Embryonic facial prominence (tissue), 1 donor: ENCODE data around the gene SHISA6.
"Not testable (repeated sequence)": the region's sequence is repeated elsewhere in the genome, so short reads cannot be mapped to it uniquely, and the experiment has no call there.

ENCODE experiments used
- DNase-seq: peaks from one replicate; pipeline ENCODE4 v3.0.0-alpha.2; 2016; ENCODE audit errors: extremely low spot score

The SHISA6 gene

GRCh38 chr17:11303773-11304394 is 62.9 kb downstream of the SHISA6 start:
- no peak for DNase-seq

GRCh38 chr17:11304568-11304967 is 63.6 kb downstream of the SHISA6 start:
- DNase-seq: no peak

GRCh38 chr17:11305524-11305923 is 64.5 kb downstream of the SHISA6 start:
- DNase-seq: no peak

- DNase-seq: no peak
Measured at GRCh38 chr17:11308531-11308930, 67.5 kb downstream of the SHISA6 start.

- no peak for DNase-seq
Measured at GRCh38 chr17:11309033-11309432, 68.0 kb downstream of the SHISA6 start.

GRCh38 chr17:11309850-11310249 is 68.8 kb downstream of the SHISA6 start:
- no peak for DNase-seq

- not testable (repeated sequence) for DNase-seq
Measured at GRCh38 chr17:11316451-11316850, 75.4 kb downstream of the SHISA6 start.

GRCh38 chr17:11318207-11318606 is 77.2 kb downstream of the SHISA6 start:
- DNase-seq: no peak

- DNase-seq: no peak
Measured at GRCh38 chr17:11319894-11320293, 78.9 kb downstream of the SHISA6 start.

- DNase-seq: no peak
Measured at GRCh38 chr17:11324021-11324420, 83.0 kb downstream of the SHISA6 start.

- DNase-seq: no peak
Measured at GRCh38 chr17:11324846-11325420, 83.9 kb downstream of the SHISA6 start.

- DNase-seq: no peak
Measured at GRCh38 chr17:11326492-11326891, 85.5 kb downstream of the SHISA6 start.

GRCh38 chr17:11328770-11329169 is 87.8 kb downstream of the SHISA6 start:
- no peak for DNase-seq

GRCh38 chr17:11330006-11330405 is 89.0 kb downstream of the SHISA6 start:
- DNase-seq: no peak

GRCh38 chr17:11330826-11331225 is 89.8 kb downstream of the SHISA6 start:
- DNase-seq: peak; percentile 59

GRCh38 chr17:11331547-11332513 is 90.8 kb downstream of the SHISA6 start:
- no peak for DNase-seq

- DNase-seq: no peak
Measured at GRCh38 chr17:11332706-11333105, 91.7 kb downstream of the SHISA6 start.

GRCh38 chr17:11334493-11334892 is 93.5 kb downstream of the SHISA6 start:
- DNase-seq: no peak

GRCh38 chr17:11336290-11336689 is 95.3 kb downstream of the SHISA6 start:
- no peak for DNase-seq

GRCh38 chr17:11340803-11341202 is 99.8 kb downstream of the SHISA6 start:
- no peak for DNase-seq

- DNase-seq: no peak
Measured at GRCh38 chr17:11342138-11342537, 101.1 kb downstream of the SHISA6 start.

- DNase-seq: no peak
Measured at GRCh38 chr17:11349106-11349505, 108.1 kb downstream of the SHISA6 start.

GRCh38 chr17:11351479-11351878 is 110.5 kb downstream of the SHISA6 start:
- no peak for DNase-seq
